SK-N-SH (cell line): ENCODE data around the gene CCDC40. TPM values are rescaled to one million over a fixed set of nuclear protein-coding genes. Genes with fewer than 3 reads are reported as not detected.

Source experiments
- CTCF ChIA-PET: fragments of 300-600, 350-600 bp; formaldehyde crosslinking; extraction: SDS; loops from one replicate; lab custom pipeline; 2021; lab: Yijun Ruan, JAX
- POLR2A ChIA-PET: fragments of 350-600 bp; sonication (Branson Sonifier 250); formaldehyde crosslinking; extraction: SDS; loops from one replicate; lab custom pipeline; 2020; ENCODE audit warnings: antibody characterized with exemption, inconsistent platforms; lab: Yijun Ruan, JAX
- DNase-seq: peaks from one replicate; pipeline ENCODE4 v3.0.0; 2012
- H2AFZ ChIP-seq: fragments of 200-600 bp; sonication (generic); 2 replicates; pipeline ENCODE4 v1.8.1; 2016; ENCODE audit warnings: antibody characterized with exemption, mild to moderate bottlenecking, low read depth
- H3F3A ChIP-seq: fragments of 200-600 bp; sonication (generic); replicated peaks from 2 replicates; pipeline ENCODE3; 2016; ENCODE audit warnings: antibody characterized with exemption, mild to moderate bottlenecking; ENCODE audit not compliant: insufficient read depth
- H3K27ac ChIP-seq, 2 experiments: fragments of 200-500 bp in 1 of 2; fragments of 200-600 bp in 1 of 2; sonication (Bioruptor generic) in 1 of 2; sonication (generic), shearing (Covaris generic) in 1 of 2; 2 replicates each; pipeline versions ENCODE4 v1.5.1 to v1.6.1; 2014 to 2016; ENCODE audit warnings: low read depth in 2 of 2, inconsistent platforms in 1 of 2, low read length in 1 of 2, mild to moderate bottlenecking in 1 of 2, mixed read lengths in 1 of 2
- H3K27me3 ChIP-seq: fragments of 200-600 bp; sonication (generic), shearing (Covaris generic); 2 replicates; pipeline ENCODE4 v1.6.1; 2016; ENCODE audit warnings: mixed run types; ENCODE audit not compliant: insufficient read depth
- H3K36me3 ChIP-seq, 2 experiments: fragments of 200-500 bp in 1 of 2; fragments of 200-600 bp in 1 of 2; sonication (Bioruptor generic) in 1 of 2; sonication (generic) in 1 of 2; replicated peaks in 1 of 2; 2 replicates each; pipeline versions ENCODE3 to v1.5.1; 2014 to 2016; ENCODE audit warnings: low read length in 1 of 2, mild to moderate bottlenecking in 1 of 2; ENCODE audit not compliant: insufficient read depth in 2 of 2, control insufficient read depth in 1 of 2
- H3K4me1 ChIP-seq, 2 experiments: fragments of 200-500 bp in 1 of 2; fragments of 200-600 bp in 1 of 2; sonication (Bioruptor generic) in 1 of 2; sonication (generic), shearing (Covaris generic) in 1 of 2; 2 replicates each; pipeline versions ENCODE4 v1.5.1 to v1.6.1; 2014 to 2016; ENCODE audit warnings: low read depth in 1 of 2, low read length in 1 of 2, mixed run types in 1 of 2; ENCODE audit not compliant: insufficient read depth in 2 of 2, control insufficient read depth in 1 of 2
- H3K4me2 ChIP-seq: fragments of 200-600 bp; sonication (generic), shearing (Covaris generic); 2 replicates; pipeline ENCODE4 v1.6.1; 2017; ENCODE audit warnings: mixed run types
- H3K4me3 ChIP-seq, 2 experiments: fragments of 200-500 bp in 1 of 2; fragments of 200-600 bp in 1 of 2; sonication (Bioruptor generic) in 1 of 2; sonication (generic), shearing (Covaris generic) in 1 of 2; 2 replicates each; pipeline versions ENCODE4 v1.5.1 to v1.8.1; 2014 to 2016; ENCODE audit warnings: low read depth in 2 of 2, inconsistent platforms in 1 of 2, low read length in 1 of 2, mild to moderate bottlenecking in 1 of 2, mixed read lengths in 1 of 2, moderate library complexity in 1 of 2
- H3K79me2 ChIP-seq: fragments of 200-600 bp; sonication (generic); 2 replicates; pipeline ENCODE4 v1.8.1; 2017; ENCODE audit warnings: mild to moderate bottlenecking; ENCODE audit not compliant: insufficient read depth
- H3K9ac ChIP-seq: fragments of 200-600 bp; sonication (generic); 2 replicates; pipeline ENCODE4 v1.6.1; 2017; ENCODE audit warnings: mixed run types
- H3K9me2 ChIP-seq: fragments of 200-600 bp; sonication (generic); 2 replicates; pipeline ENCODE4 v1.6.1; 2017; ENCODE audit warnings: mixed run types
- H3K9me3 ChIP-seq: fragments of 200-600 bp; sonication (generic); 2 replicates; pipeline ENCODE4 v1.6.1; 2017; ENCODE audit warnings: mixed run types, mild to moderate bottlenecking, moderate library complexity
- H4K20me1 ChIP-seq: fragments of 200-600 bp; sonication (generic); 2 replicates; pipeline ENCODE4 v1.6.1; 2017; ENCODE audit warnings: mild to moderate bottlenecking, mixed run types; ENCODE audit not compliant: insufficient read depth
- ELF1 ChIP-seq: IDR thresholded peaks from 2 replicates; pipeline ENCODE4 v1.4.0; 2012
- EP300 ChIP-seq, 2 experiments: IDR thresholded peaks; 2 replicates each; pipeline versions ENCODE4 v1.4.0 to v1.6.1; 2012; ENCODE audit warnings: borderline replicate concordance in 1 of 2, low read depth in 1 of 2, low read length in 1 of 2
- FOSL2 ChIP-seq: IDR thresholded peaks from 2 replicates; pipeline ENCODE4 v1.4.0; 2012; ENCODE audit warnings: low read depth, mild to moderate bottlenecking, moderate library complexity, borderline replicate concordance
- FOXJ3 ChIP-seq: sonication (generic); formaldehyde crosslinking; IDR thresholded peaks from 2 replicates; pipeline ENCODE4 v1.5.1; 2020; ENCODE audit warnings: mild to moderate bottlenecking, missing genetic modification reagents
- FOXM1 ChIP-seq: IDR thresholded peaks from 2 replicates; pipeline ENCODE4 v1.4.0; 2012; ENCODE audit warnings: low read depth, mild to moderate bottlenecking
- GABPA ChIP-seq: IDR thresholded peaks from 2 replicates; pipeline ENCODE4 v1.4.0; 2012; ENCODE audit warnings: low read depth, mild to moderate bottlenecking
- GATA2 ChIP-seq: sonication (generic); formaldehyde crosslinking; IDR thresholded peaks from 2 replicates; pipeline ENCODE4 v1.5.0; 2020; ENCODE audit warnings: mild to moderate bottlenecking, missing genetic modification reagents
- JUND ChIP-seq: IDR thresholded peaks from 2 replicates; pipeline ENCODE4 v1.4.0; 2012
- MAX ChIP-seq: IDR thresholded peaks from 2 replicates; pipeline ENCODE4 v1.4.0; 2012; ENCODE audit warnings: low read depth
- MEF2A ChIP-seq: IDR thresholded peaks from 2 replicates; pipeline ENCODE4 v1.4.0; 2012; ENCODE audit warnings: low read depth, borderline replicate concordance
- NRF1 ChIP-seq: IDR thresholded peaks from 2 replicates; pipeline ENCODE4 v1.6.1; 2012; ENCODE audit warnings: low read depth, mild to moderate bottlenecking, low read length
- RCOR1 ChIP-seq: fragments of 150-350 bp; IDR thresholded peaks from 2 replicates; pipeline ENCODE4 v1.6.1; 2017; ENCODE audit warnings: antibody characterized with exemption, low read length
- RXRA ChIP-seq: IDR thresholded peaks from 2 replicates; pipeline ENCODE4 v1.4.0; 2012; ENCODE audit warnings: low read depth, mild to moderate bottlenecking, borderline replicate concordance
- SMC3 ChIP-seq: IDR thresholded peaks from 2 replicates; pipeline ENCODE4 v1.6.1; 2012; ENCODE audit warnings: low read depth, low read length, improper control_type of control experiment
- TAF1 ChIP-seq: IDR thresholded peaks from 2 replicates; pipeline ENCODE4 v1.6.1; 2012; ENCODE audit warnings: low read depth, mild to moderate bottlenecking, low read length, moderate library complexity, borderline replicate concordance
- TCF12 ChIP-seq: IDR thresholded peaks from 2 replicates; pipeline ENCODE4 v1.4.0; 2012
- TEAD4 ChIP-seq: IDR thresholded peaks from 2 replicates; pipeline ENCODE4 v1.4.0; 2012; ENCODE audit warnings: mild to moderate bottlenecking, borderline replicate concordance; ENCODE audit not compliant: insufficient read depth
- YY1 ChIP-seq: IDR thresholded peaks from 2 replicates; pipeline ENCODE4 v1.4.0; 2012; ENCODE audit warnings: low read depth, mild to moderate bottlenecking
- whole genome bisulfite sequencing: methylation state at CpG from one replicate; pipeline ENCODE4 v1.1.6; 2017; ENCODE audit warnings: low lambda C conversion rate; 5-methylcytosine and 5-hydroxymethylcytosine counted together
- polyA plus RNA-seq, 3 experiments: library from polyadenylated mRNA; depleted of rRNA; stranded (reverse); fragments of >200 nt; gene quantifications; 2 replicates each; pipeline ENCODE4 v1.2.3, GENCODE V29; 2012
- TF ChIP-seq, protein P1 (sequence below): fragments of 200-600 bp; sonication (generic); IDR thresholded peaks from 2 replicates; pipeline ENCODE4 v1.6.1; 2017; ENCODE audit warnings: antibody characterized with exemption, mild to moderate bottlenecking, moderate library complexity
- TF ChIP-seq, protein P2 (sequence below): IDR thresholded peaks from 2 replicates; pipeline ENCODE4 v1.4.0; 2012; ENCODE audit warnings: low read depth, borderline replicate concordance
- TF ChIP-seq, protein P3 (sequence below): fragments of 150-350 bp; IDR thresholded peaks from 2 replicates; pipeline ENCODE4 v1.6.1; 2017; ENCODE audit warnings: antibody characterized with exemption, low read length, low read depth, borderline replicate concordance

CCDC40 gene
- polyA plus RNA-seq, 1 of the 3 experiments (the other 2 are of a cell fraction): 17.3 TPM

DNA sequence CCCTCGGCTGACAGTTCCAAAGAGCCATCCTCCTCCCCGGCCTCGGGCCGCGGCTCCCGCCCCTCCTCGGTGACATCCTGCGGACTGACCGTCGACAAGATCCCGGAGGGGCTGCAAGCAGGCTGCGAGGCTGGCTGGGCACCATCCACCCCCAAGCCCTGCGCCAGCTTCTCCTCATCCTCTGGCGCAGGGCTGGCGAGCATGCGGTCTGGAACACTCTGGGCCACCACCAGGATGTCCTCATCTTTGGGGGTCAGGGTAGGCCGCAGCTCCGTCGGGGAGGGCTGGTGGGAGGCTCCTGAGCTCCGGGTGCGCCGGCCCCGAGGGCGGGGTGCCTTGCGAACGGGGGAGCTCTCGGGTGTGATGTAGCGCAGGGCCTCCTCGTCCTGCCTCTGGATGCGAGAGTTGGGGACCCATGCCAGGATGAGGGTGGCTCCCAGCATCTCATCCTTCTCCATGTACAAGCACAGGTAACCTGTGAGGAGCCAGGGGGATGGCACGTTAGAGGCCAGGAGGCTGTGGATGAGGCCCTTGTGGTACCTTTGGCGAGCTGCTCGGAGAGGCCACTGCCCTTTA is 26.1 kb upstream of the CCDC40 start:
- H3K4me2 ChIP-seq: no peak overlapping the region
- POLR2A ChIA-PET: no interaction called here
- DNase-seq: no peak

DNA sequence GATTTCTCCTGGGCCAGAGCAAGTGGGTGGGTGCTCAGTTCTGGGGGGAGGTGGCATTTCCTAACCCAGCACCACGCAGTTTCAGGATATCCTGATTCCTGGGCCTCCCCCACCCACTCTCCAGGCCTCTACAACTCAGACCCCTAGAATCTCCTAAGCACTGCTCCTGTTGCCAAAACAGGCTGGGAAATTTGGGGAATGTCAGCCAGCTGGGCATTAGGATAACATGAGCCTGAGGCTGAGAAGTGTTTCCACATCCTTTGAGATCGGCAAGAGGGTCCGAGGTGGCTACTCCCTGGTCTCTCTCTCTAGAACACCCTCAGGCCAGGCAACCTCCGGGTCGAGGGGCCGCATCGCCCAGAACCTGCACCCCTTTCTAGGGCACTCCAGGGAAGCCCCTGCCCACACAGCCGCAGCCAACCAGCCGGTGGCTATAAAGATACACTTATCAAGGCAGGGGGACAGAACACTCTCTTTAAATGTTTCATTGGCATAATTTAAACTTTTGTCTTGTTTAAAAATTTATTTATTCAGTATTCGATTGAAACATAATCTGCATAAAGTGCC is 24.4 kb upstream of the CCDC40 start:
- no peak overlapping the region for H3K4me2 ChIP-seq
- WGBS: 93% methylated on average over 10 of the region's 10 CpGs
- no peaks in the 10 kb centered on the region for H3F3A ChIP-seq
- peaks cover 8% of the 10 kb centered on the region; the same call in 1 of the 2 replicates for H3K9me3 ChIP-seq
- no peak overlapping the region for H2AFZ ChIP-seq
- no peaks in the 10 kb centered on the region for H3K27me3 ChIP-seq
- peaks cover 0 to 4% of the 10 kb centered on the region in 2 experiments; a peak in 1 of 4 replicates for H3K4me1 ChIP-seq
- no peak overlapping the region for H3K9ac ChIP-seq
- H3K79me2 ChIP-seq: peaks cover 32% of the 10 kb centered on the region
- no peak for DNase-seq
- no peak overlapping the region for H3K27ac ChIP-seq
- peaks cover 20% of the 10 kb centered on the region; the same call in 1 of the 2 replicates for H4K20me1 ChIP-seq
- ChIA-PET POLR2A (no interaction called here), CTCF (no interaction called here)
- H3K4me3 ChIP-seq: no peak overlapping the region
- H3K9me2 ChIP-seq: no peaks in the 10 kb centered on the region
- H3K36me3 ChIP-seq: peaks cover 9 to 22% of the 10 kb centered on the region in 2 experiments
- TF ChIP-seq TAF1 (no peak), SMC3 (no peak), FOXM1 (no peak), JUND (no peak), GABPA (no peak), FOSL2 (no peak), EP300 (IDR thresholded peaks at IDR 0.05; ENCODE audit: borderline replicate concordance in 1 of 2, low read depth in 1 of 2, low read length in 1 of 2) (no peak), NRF1 (no peak), MAX (no peak), ELF1 (no peak)
- TF ChIP-seq, protein P1, sequence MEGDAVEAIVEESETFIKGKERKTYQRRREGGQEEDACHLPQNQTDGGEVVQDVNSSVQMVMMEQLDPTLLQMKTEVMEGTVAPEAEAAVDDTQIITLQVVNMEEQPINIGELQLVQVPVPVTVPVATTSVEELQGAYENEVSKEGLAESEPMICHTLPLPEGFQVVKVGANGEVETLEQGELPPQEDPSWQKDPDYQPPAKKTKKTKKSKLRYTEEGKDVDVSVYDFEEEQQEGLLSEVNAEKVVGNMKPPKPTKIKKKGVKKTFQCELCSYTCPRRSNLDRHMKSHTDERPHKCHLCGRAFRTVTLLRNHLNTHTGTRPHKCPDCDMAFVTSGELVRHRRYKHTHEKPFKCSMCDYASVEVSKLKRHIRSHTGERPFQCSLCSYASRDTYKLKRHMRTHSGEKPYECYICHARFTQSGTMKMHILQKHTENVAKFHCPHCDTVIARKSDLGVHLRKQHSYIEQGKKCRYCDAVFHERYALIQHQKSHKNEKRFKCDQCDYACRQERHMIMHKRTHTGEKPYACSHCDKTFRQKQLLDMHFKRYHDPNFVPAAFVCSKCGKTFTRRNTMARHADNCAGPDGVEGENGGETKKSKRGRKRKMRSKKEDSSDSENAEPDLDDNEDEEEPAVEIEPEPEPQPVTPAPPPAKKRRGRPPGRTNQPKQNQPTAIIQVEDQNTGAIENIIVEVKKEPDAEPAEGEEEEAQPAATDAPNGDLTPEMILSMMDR: no peak
- TF ChIP-seq, protein P2, sequence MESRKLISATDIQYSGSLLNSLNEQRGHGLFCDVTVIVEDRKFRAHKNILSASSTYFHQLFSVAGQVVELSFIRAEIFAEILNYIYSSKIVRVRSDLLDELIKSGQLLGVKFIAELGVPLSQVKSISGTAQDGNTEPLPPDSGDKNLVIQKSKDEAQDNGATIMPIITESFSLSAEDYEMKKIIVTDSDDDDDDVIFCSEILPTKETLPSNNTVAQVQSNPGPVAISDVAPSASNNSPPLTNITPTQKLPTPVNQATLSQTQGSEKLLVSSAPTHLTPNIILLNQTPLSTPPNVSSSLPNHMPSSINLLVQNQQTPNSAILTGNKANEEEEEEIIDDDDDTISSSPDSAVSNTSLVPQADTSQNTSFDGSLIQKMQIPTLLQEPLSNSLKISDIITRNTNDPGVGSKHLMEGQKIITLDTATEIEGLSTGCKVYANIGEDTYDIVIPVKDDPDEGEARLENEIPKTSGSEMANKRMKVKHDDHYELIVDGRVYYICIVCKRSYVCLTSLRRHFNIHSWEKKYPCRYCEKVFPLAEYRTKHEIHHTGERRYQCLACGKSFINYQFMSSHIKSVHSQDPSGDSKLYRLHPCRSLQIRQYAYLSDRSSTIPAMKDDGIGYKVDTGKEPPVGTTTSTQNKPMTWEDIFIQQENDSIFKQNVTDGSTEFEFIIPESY: no peak

More for the DNA sequence above, 26.1 kb upstream of the CCDC40 start:
- H3K79me2 ChIP-seq: peaks cover 20% of the 10 kb centered on the region
- H4K20me1 ChIP-seq: peaks cover 35% of the 10 kb centered on the region
- H3K27me3 ChIP-seq: no peaks in the 10 kb centered on the region
- peaks cover 9 to 22% of the 10 kb centered on the region in 2 experiments for H3K36me3 ChIP-seq
- no peaks in the 10 kb centered on the region for H3F3A ChIP-seq
- H3K9ac ChIP-seq: no peak overlapping the region
- no peak overlapping the region for H3K4me3 ChIP-seq
- WGBS: 92% methylated on average over 25 of the region's 33 CpGs
- H2AFZ ChIP-seq: no peak overlapping the region
- CTCF ChIA-PET: interaction anchor here (0.7 to 12.1 kb wide), 9 partner anchors 12 to 268 kb away, joined by 3 to 209 read pairs (median 7); partner anchors contain the start of gene GAA
- peaks cover 0 to 5% of the 10 kb centered on the region in 2 experiments; a peak in 1 of 4 replicates for H3K4me1 ChIP-seq
- TF ChIP-seq FOSL2: no peak
- TF ChIP-seq FOXJ3 (CRISPR knock-in tag): no peak
- no peak for TF ChIP-seq TAF1
- TF ChIP-seq SMC3: no peak
- no peak for TF ChIP-seq RXRA
- no peak for TF ChIP-seq MEF2A
- TF ChIP-seq, protein P1: no peak
- TF ChIP-seq RCOR1: no peak
- TF ChIP-seq GATA2 (CRISPR knock-in tag): no peak
- TF ChIP-seq TCF12: no peak
- no peak for TF ChIP-seq JUND
- TF ChIP-seq YY1: no peak
- TF ChIP-seq TEAD4: no peak
- TF ChIP-seq, protein P3, sequence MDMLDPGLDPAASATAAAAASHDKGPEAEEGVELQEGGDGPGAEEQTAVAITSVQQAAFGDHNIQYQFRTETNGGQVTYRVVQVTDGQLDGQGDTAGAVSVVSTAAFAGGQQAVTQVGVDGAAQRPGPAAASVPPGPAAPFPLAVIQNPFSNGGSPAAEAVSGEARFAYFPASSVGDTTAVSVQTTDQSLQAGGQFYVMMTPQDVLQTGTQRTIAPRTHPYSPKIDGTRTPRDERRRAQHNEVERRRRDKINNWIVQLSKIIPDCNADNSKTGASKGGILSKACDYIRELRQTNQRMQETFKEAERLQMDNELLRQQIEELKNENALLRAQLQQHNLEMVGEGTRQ: no peak
- TF ChIP-seq NRF1: no peak
- no peak overlapping the region for H3K27ac ChIP-seq
- no peaks in the 10 kb centered on the region for H3K9me2 ChIP-seq
- H3K9me3 ChIP-seq: peaks cover 8% of the 10 kb centered on the region; the same call in 1 of the 2 replicates
